NCI-H526 (cell line): Measurements from ENCODE around the gene GALNT14.
"Not testable (repeated sequence)": the region's sequence is repeated elsewhere in the genome, so short reads cannot be mapped to it uniquely, and the experiment has no call there.

Experiments used
- DNase-seq, 2 experiments: peaks; one replicate each; lab custom pipeline; 2025; lab: John Stamatoyannopoulos, UW

The GALNT14 gene

GRCh38 chr2:30938196-30938595 is 200.0 kb downstream of the GALNT14 start:
- DNase-seq: no peak

- no peak for DNase-seq
Measured at GRCh38 chr2:30936977-30937376, 201.3 kb downstream of the GALNT14 start.

- no peak for DNase-seq
Measured at GRCh38 chr2:30935795-30936194, 202.4 kb downstream of the GALNT14 start.

GRCh38 chr2:30934066-30934465 is 204.2 kb downstream of the GALNT14 start:
- DNase-seq: no peak

GRCh38 chr2:30933496-30933895 is 204.7 kb downstream of the GALNT14 start:
- DNase-seq: no peak

- DNase-seq: no peak
Measured at GRCh38 chr2:30932870-30933269, 205.4 kb downstream of the GALNT14 start.

GRCh38 chr2:30931841-30932407 is 206.3 kb downstream of the GALNT14 start:
- DNase-seq: no peak

- DNase-seq: no peak
Measured at GRCh38 chr2:30930716-30931115, 207.5 kb downstream of the GALNT14 start.

- DNase-seq: no peak
Measured at GRCh38 chr2:30927465-30928075, 210.7 kb downstream of the GALNT14 start.

GRCh38 chr2:30926606-30927005 is 211.6 kb downstream of the GALNT14 start:
- DNase-seq: no peak

- no peak for DNase-seq
Measured at GRCh38 chr2:30923623-30924022, 214.6 kb downstream of the GALNT14 start.

- no peak for DNase-seq
Measured at GRCh38 chr2:30920511-30920910, 217.7 kb downstream of the GALNT14 start.

GRCh38 chr2:30915486-30915885 is 222.8 kb downstream of the GALNT14 start:
- peak in 1 of 2 experiments; percentile 67 for DNase-seq

GRCh38 chr2:30914456-30914855 is 223.8 kb downstream of the GALNT14 start:
- no peak for DNase-seq

GRCh38 chr2:30912056-30912455 is 226.2 kb downstream of the GALNT14 start:
- DNase-seq: no peak

GRCh38 chr2:30911327-30911726 is 226.9 kb downstream of the GALNT14 start:
- DNase-seq: no peak

GRCh38 chr2:30910686-30911085 is 227.6 kb downstream of the GALNT14 start:
- DNase-seq: no peak

GRCh38 chr2:30904437-30904836 is 233.8 kb downstream of the GALNT14 start:
- DNase-seq: not testable (repeated sequence)

- no peak for DNase-seq
Measured at GRCh38 chr2:30903326-30903725, 234.9 kb downstream of the GALNT14 start.

- DNase-seq: no peak
Measured at GRCh38 chr2:30900381-30900780, 237.9 kb downstream of the GALNT14 start.

GRCh38 chr2:30899516-30900054 is 238.7 kb downstream of the GALNT14 start:
- DNase-seq: no peak

GRCh38 chr2:30897539-30897938 is 240.7 kb downstream of the GALNT14 start:
- DNase-seq: no peak

- DNase-seq: no peak
Measured at GRCh38 chr2:30894498-30895119, 243.6 kb downstream of the GALNT14 start.
